Measurements from ENCODE around the gene VAMP5. TPM values are rescaled to one million over a fixed set of nuclear protein-coding genes. Genes with fewer than 3 reads are reported as not detected.

Gene VAMP5
- total and polyA plus RNA-seq, 2 donors (not counting 1 experiment from before 2014, with no cell fraction given): 16.9 to 28.6 TPM

DNA sequence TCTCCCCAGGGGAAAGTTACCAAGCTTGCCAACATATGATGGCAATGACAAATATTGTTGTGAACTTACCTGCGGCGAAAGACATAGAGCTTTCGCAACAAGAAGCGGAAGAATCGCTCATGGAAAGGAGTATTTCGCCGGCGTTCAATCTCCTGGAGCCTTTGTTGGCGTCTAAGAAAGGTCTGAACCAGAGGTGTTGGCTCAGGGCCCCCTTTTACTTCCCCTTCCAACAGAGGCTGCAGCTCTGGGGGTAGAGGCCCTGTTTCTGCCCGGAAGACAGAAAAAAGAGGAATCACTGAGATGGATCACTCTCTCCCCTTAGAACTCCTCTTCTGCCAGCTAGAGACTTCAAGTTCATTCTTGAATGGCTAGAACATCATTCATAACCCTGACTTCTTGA lies 33.7 kb upstream of the VAMP5 start:
- no peak for ATAC-seq (ENCODE audit: low read depth)

More for the DNA sequence above, 33.7 kb upstream of the VAMP5 start:
- H3K4me3 Mint-ChIP-seq: no peak overlapping the region
- no peaks in the 10 kb centered on the region for H3K9me3 Mint-ChIP-seq (ENCODE audit: insufficient read depth)
- Histone ChIP-seq H3K9me3 (ENCODE audit: control extremely low read depth in 1 of 3, control insufficient read depth in 2 of 3, insufficient read depth in 1 of 3, low read length in 2 of 3) (no peaks in the 10 kb centered on the region), H3K4me2 (replicated peaks; ENCODE audit: low read depth, low read length, poor library complexity, severe bottlenecking) (no peak overlapping the region), H3K79me2 (ENCODE audit: control insufficient read depth, insufficient read depth, low read length) (no peaks in the 10 kb centered on the region), H3K27ac (ENCODE audit: low read length in 2 of 2) (no peak overlapping the region), H3K27me3 (replicated peaks in 1 of 4; ENCODE audit: control extremely low read depth in 1 of 4, control insufficient read depth in 3 of 4, insufficient read depth in 4 of 4, low read length in 3 of 4) (no peaks in the 10 kb centered on the region), H3K36me3 (replicated peaks in 1 of 2; ENCODE audit: control extremely low read depth in 1 of 2, control insufficient read depth in 1 of 2, extremely low read depth in 1 of 2, insufficient read depth in 2 of 2, low read length in 1 of 2) (peaks cover 0 to 56% of the 10 kb centered on the region in 2 experiments), H3K4me3 (ENCODE audit: control extremely low read depth in 1 of 5, extremely low read depth in 1 of 5, insufficient read depth in 1 of 5, low read depth in 2 of 5, low read length in 4 of 5) (no peak overlapping the region), H3K9ac (ENCODE audit: low read length) (no peak overlapping the region), H4K20me1 (ENCODE audit: control insufficient read depth, insufficient read depth, low read length, poor library complexity, severe bottlenecking) (no peaks in the 10 kb centered on the region), H3K4me1 (ENCODE audit: control insufficient read depth in 2 of 2, insufficient read depth in 2 of 2, low read length in 2 of 2) (peaks cover 0 to 3% of the 10 kb centered on the region in 2 donors), H2AFZ (ENCODE audit: insufficient read depth, low read depth, low read length, poor library complexity, severe bottlenecking) (no peak overlapping the region)
- TF ChIP-seq, protein P1, sequence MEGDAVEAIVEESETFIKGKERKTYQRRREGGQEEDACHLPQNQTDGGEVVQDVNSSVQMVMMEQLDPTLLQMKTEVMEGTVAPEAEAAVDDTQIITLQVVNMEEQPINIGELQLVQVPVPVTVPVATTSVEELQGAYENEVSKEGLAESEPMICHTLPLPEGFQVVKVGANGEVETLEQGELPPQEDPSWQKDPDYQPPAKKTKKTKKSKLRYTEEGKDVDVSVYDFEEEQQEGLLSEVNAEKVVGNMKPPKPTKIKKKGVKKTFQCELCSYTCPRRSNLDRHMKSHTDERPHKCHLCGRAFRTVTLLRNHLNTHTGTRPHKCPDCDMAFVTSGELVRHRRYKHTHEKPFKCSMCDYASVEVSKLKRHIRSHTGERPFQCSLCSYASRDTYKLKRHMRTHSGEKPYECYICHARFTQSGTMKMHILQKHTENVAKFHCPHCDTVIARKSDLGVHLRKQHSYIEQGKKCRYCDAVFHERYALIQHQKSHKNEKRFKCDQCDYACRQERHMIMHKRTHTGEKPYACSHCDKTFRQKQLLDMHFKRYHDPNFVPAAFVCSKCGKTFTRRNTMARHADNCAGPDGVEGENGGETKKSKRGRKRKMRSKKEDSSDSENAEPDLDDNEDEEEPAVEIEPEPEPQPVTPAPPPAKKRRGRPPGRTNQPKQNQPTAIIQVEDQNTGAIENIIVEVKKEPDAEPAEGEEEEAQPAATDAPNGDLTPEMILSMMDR (IDR thresholded peaks at IDR 0.05): no peak
- TF ChIP-seq EZH2 (IDR thresholded peaks at IDR 0.05; ENCODE audit: borderline replicate concordance, insufficient read depth, low read depth, low read length, poor library complexity, severe bottlenecking): no peak
- no peaks in the 10 kb centered on the region for H3K27me3 Mint-ChIP-seq
- ChIA-PET POLR2A (interaction anchor here (0.7 to 4.6 kb wide), 3 partner anchors 11 to 162 kb away, joined by 3 to 30 read pairs (median 4); partner anchors contain the start of gene MAT2A), CTCF (interaction anchor here (0.5 to 10.0 kb wide), 17 partner anchors 10 to 284 kb away, joined by 3 to 299 read pairs (median 10); partner anchors contain the start of genes GGCX, MAT2A, RNF181 and SH2D6)
- peaks cover 4% of the 10 kb centered on the region for H3K4me1 Mint-ChIP-seq
- intact Hi-C loops (cut with micrococcal nuclease): no loop called here
- no peak for DNase-seq
- H3K27ac Mint-ChIP-seq: no peak overlapping the region
- WGBS (ENCODE audit: insufficient coverage): 57% methylated on average over 7 of the region's 10 CpGs

Measured in B cell (primary cell).